ENCODE measurements around the gene PCNT. TPM values are rescaled to one million over a fixed set of nuclear protein-coding genes. Genes with fewer than 3 reads are reported as not detected.

Gene PCNT
- total and polyA plus RNA-seq, 2 donors (not counting 1 experiment from before 2014, with no cell fraction given): 20.3 to 58.1 TPM

GRCh38 chr21:46361935-46362334, 38.0 kb downstream of the PCNT start:
- intact Hi-C loops (cut with micrococcal nuclease): no loop called here
- DNase-seq (no peak), ATAC-seq (ENCODE audit: low read depth) (no peak)
- Histone ChIP-seq H3K27me3 (replicated peaks in 1 of 4; ENCODE audit: control extremely low read depth in 1 of 4, control insufficient read depth in 3 of 4, insufficient read depth in 4 of 4, low read length in 3 of 4) (no peaks in the 10 kb centered on the region), H3K9me3 (ENCODE audit: control extremely low read depth in 1 of 3, control insufficient read depth in 2 of 3, insufficient read depth in 1 of 3, low read length in 2 of 3) (no peaks in the 10 kb centered on the region), H3K27ac (ENCODE audit: low read length in 2 of 2) (no peak overlapping the region), H3K9ac (ENCODE audit: low read length) (no peak overlapping the region), H3K36me3 (replicated peaks in 1 of 2; ENCODE audit: control extremely low read depth in 1 of 2, control insufficient read depth in 1 of 2, extremely low read depth in 1 of 2, insufficient read depth in 2 of 2, low read length in 1 of 2) (peaks cover 2 to 30% of the 10 kb centered on the region in 2 experiments), H3K4me3 (ENCODE audit: control extremely low read depth in 1 of 5, extremely low read depth in 1 of 5, insufficient read depth in 1 of 5, low read depth in 2 of 5, low read length in 4 of 5) (no peak overlapping the region), H3K79me2 (ENCODE audit: control insufficient read depth, insufficient read depth, low read length) (peaks cover 8% of the 10 kb centered on the region), H3K4me2 (replicated peaks; ENCODE audit: low read depth, low read length, poor library complexity, severe bottlenecking) (no peak overlapping the region), H3K4me1 (ENCODE audit: control insufficient read depth in 2 of 2, insufficient read depth in 2 of 2, low read length in 2 of 2) (peaks cover 0 to 3% of the 10 kb centered on the region in 2 donors), H4K20me1 (ENCODE audit: control insufficient read depth, insufficient read depth, low read length, poor library complexity, severe bottlenecking) (no peaks in the 10 kb centered on the region), H2AFZ (ENCODE audit: insufficient read depth, low read depth, low read length, poor library complexity, severe bottlenecking) (no peak overlapping the region)
- POLR2A ChIA-PET: no interaction called here
- CTCF ChIA-PET: no interaction called here
- no peak overlapping the region for H3K27ac Mint-ChIP-seq
- peaks cover 5% of the 10 kb centered on the region for H3K4me1 Mint-ChIP-seq
- 100% methylated on average over 4 of the region's 10 CpGs for WGBS (ENCODE audit: insufficient coverage)
- no peaks in the 10 kb centered on the region for H3K27me3 Mint-ChIP-seq
- TF ChIP-seq, protein P1, sequence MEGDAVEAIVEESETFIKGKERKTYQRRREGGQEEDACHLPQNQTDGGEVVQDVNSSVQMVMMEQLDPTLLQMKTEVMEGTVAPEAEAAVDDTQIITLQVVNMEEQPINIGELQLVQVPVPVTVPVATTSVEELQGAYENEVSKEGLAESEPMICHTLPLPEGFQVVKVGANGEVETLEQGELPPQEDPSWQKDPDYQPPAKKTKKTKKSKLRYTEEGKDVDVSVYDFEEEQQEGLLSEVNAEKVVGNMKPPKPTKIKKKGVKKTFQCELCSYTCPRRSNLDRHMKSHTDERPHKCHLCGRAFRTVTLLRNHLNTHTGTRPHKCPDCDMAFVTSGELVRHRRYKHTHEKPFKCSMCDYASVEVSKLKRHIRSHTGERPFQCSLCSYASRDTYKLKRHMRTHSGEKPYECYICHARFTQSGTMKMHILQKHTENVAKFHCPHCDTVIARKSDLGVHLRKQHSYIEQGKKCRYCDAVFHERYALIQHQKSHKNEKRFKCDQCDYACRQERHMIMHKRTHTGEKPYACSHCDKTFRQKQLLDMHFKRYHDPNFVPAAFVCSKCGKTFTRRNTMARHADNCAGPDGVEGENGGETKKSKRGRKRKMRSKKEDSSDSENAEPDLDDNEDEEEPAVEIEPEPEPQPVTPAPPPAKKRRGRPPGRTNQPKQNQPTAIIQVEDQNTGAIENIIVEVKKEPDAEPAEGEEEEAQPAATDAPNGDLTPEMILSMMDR (IDR thresholded peaks at IDR 0.05): no peak
- TF ChIP-seq EZH2 (IDR thresholded peaks at IDR 0.05; ENCODE audit: borderline replicate concordance, insufficient read depth, low read depth, low read length, poor library complexity, severe bottlenecking): no peak
- H3K9me3 Mint-ChIP-seq (ENCODE audit: insufficient read depth): no peaks in the 10 kb centered on the region
- no peak overlapping the region for H3K4me3 Mint-ChIP-seq

DNA sequence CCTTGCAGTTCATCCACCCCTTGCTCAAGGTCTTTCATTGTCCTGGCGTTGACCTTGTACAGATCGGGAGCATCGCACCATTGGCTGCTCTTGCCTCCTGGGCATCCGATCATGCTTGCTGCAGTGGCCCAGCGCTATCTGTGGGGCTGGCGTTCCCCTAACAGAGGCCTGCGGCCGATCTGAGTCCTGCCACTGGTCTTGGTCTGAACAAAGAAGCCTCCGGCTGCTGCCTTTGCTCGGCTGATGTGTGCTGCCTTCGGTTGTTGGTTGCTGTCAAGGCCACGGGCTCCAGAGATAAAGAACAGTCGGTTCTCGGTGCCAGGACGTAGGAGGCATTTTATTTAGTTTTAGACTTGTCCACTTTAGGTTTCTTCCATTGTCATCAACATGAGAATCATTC, 39.0 kb downstream of the PCNT start:
- Mint-ChIP-seq H3K9me3 (ENCODE audit: insufficient read depth) (no peaks in the 10 kb centered on the region), H3K27me3 (no peaks in the 10 kb centered on the region), H3K4me1 (peaks cover 5% of the 10 kb centered on the region), H3K27ac (no peak overlapping the region), H3K4me3 (no peak overlapping the region)
- Histone ChIP-seq H3K36me3 (replicated peaks in 1 of 2; ENCODE audit: control extremely low read depth in 1 of 2, control insufficient read depth in 1 of 2, extremely low read depth in 1 of 2, insufficient read depth in 2 of 2, low read length in 1 of 2) (peaks cover 2 to 30% of the 10 kb centered on the region in 2 experiments), H3K79me2 (ENCODE audit: control insufficient read depth, insufficient read depth, low read length) (peaks cover 8% of the 10 kb centered on the region), H3K4me3 (ENCODE audit: control extremely low read depth in 1 of 5, extremely low read depth in 1 of 5, insufficient read depth in 1 of 5, low read depth in 2 of 5, low read length in 4 of 5) (no peak overlapping the region), H3K9me3 (ENCODE audit: control extremely low read depth in 1 of 3, control insufficient read depth in 2 of 3, insufficient read depth in 1 of 3, low read length in 2 of 3) (no peaks in the 10 kb centered on the region), H4K20me1 (ENCODE audit: control insufficient read depth, insufficient read depth, low read length, poor library complexity, severe bottlenecking) (no peaks in the 10 kb centered on the region), H3K27ac (ENCODE audit: low read length in 2 of 2) (no peak overlapping the region), H3K9ac (ENCODE audit: low read length) (no peak overlapping the region), H3K4me2 (replicated peaks; ENCODE audit: low read depth, low read length, poor library complexity, severe bottlenecking) (no peak overlapping the region), H3K4me1 (ENCODE audit: control insufficient read depth in 2 of 2, insufficient read depth in 2 of 2, low read length in 2 of 2) (no peaks in the 10 kb centered on the region), H3K27me3 (replicated peaks in 1 of 4; ENCODE audit: control extremely low read depth in 1 of 4, control insufficient read depth in 3 of 4, insufficient read depth in 4 of 4, low read length in 3 of 4) (no peaks in the 10 kb centered on the region), H2AFZ (ENCODE audit: insufficient read depth, low read depth, low read length, poor library complexity, severe bottlenecking) (no peak overlapping the region)
- 92% methylated on average over 9 of the region's 15 CpGs for WGBS (ENCODE audit: insufficient coverage)
- POLR2A ChIA-PET: no interaction called here
- TF ChIP-seq, protein P1 (IDR thresholded peaks at IDR 0.05): no peak
- no peak for TF ChIP-seq EZH2 (IDR thresholded peaks at IDR 0.05; ENCODE audit: borderline replicate concordance, insufficient read depth, low read depth, low read length, poor library complexity, severe bottlenecking)
- intact Hi-C loops (cut with micrococcal nuclease): no loop called here
- no peak for DNase-seq
- CTCF ChIA-PET: no interaction called here
- ATAC-seq (ENCODE audit: low read depth): no peak

All from B cell (primary cell).